Esophagus squamous epithelium (tissue), 4 donors: Measurements from ENCODE around the gene ANTXR2.

Experiments
- CTCF ChIP-seq, 6 experiments: fragments of 450-650 bp in 4 of 6; fragments of 200-600 bp in 2 of 6; sonication (generic) in 2 of 6; IDR thresholded peaks; one replicate each; pipeline ENCODE4 v1.5.1; 2016 to 2019; ENCODE audit warnings: antibody characterized with exemption in 6 of 6, mild to moderate bottlenecking in 4 of 6, moderate library complexity in 4 of 6
- POLR2A ChIP-seq, 4 donors: fragments of 450-650 bp; IDR thresholded peaks; one replicate each; pipeline ENCODE4 v1.6.1; 2017; ENCODE audit warnings: antibody characterized with exemption in 4 of 4, mild to moderate bottlenecking in 4 of 4, moderate library complexity in 3 of 4

- TF ChIP-seq CTCF (IDR thresholded peaks at IDR 0.05) (no peak), POLR2A (IDR thresholded peaks at IDR 0.05) (no peak)
Measured at GRCh38 chr4:80094191-80094590, 21.2 kb upstream of the ANTXR2 start.
